ENCODE measurements around the gene CALHM2.

Gene CALHM2

DNA sequence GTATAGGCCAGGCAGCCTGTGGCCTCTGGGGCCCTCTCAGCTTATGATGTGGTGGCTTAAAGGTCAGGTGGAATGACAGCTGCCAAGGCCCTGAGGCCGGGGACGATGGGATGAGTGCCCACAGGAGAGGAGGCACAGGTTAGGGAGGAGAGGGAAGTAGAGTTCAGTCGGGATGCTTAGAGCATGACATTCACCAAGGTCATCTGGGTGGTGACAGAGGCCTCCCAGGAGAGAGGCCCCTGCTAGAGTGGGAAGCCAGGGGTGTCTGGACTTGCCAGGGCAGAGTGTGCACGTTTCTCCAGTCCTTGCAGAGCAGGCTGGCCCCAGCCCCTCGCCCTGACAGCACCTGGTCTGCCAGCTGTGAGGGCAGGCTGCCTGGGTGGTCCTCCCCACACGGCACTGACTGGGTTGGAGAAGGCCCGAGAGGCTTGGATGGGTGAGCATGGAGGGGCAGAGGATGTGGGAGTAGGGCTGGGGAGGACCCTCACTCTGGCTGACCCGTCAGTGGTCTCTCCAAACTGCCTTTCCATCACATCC is 5.1 kb upstream of the CALHM2 start:
- DNase-seq (ENCODE audit: low read depth) = no peak
- TF ChIP-seq, protein P1, sequence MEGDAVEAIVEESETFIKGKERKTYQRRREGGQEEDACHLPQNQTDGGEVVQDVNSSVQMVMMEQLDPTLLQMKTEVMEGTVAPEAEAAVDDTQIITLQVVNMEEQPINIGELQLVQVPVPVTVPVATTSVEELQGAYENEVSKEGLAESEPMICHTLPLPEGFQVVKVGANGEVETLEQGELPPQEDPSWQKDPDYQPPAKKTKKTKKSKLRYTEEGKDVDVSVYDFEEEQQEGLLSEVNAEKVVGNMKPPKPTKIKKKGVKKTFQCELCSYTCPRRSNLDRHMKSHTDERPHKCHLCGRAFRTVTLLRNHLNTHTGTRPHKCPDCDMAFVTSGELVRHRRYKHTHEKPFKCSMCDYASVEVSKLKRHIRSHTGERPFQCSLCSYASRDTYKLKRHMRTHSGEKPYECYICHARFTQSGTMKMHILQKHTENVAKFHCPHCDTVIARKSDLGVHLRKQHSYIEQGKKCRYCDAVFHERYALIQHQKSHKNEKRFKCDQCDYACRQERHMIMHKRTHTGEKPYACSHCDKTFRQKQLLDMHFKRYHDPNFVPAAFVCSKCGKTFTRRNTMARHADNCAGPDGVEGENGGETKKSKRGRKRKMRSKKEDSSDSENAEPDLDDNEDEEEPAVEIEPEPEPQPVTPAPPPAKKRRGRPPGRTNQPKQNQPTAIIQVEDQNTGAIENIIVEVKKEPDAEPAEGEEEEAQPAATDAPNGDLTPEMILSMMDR (conservative IDR thresholded peaks at IDR 0.05; ENCODE audit: low read depth, low read length) = no peak
- no peak overlapping the region for H3K4me3 ChIP-seq (ENCODE audit: low read length)

DNA sequence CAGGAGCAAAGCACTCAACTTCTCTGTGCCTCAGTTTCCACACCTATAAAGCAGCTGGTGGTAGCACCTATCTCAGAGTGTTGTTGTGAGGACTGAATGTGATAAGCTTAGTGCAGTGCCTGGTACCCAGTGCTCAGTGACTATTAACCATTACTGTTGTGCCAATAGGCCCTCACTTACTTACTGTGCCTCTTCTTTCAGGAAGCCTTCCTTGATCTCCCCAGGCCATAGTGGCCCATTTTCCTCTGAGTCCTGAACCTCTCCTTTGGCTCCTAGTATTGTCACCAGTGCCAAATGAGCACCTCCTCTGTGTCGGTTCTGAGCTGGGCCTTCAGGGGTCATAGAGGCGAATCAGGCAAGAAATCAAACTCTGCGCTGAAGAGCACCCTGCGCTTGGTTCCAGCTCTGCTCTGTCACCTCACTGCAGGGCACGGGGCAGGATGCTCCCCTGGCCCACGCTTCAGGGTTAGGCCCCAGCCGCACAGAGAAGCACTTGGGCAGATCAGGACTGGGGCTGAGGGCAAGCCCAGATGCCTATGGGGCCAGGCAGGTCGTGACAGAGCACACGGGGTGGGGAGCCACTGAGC is 4.0 kb upstream of the CALHM2 start:
- H3K4me3 ChIP-seq (ENCODE audit: low read length) = no peak overlapping the region
- no peak for DNase-seq (ENCODE audit: low read depth)
- TF ChIP-seq, protein P1 (conservative IDR thresholded peaks at IDR 0.05; ENCODE audit: low read depth, low read length) = no peak

DNA sequence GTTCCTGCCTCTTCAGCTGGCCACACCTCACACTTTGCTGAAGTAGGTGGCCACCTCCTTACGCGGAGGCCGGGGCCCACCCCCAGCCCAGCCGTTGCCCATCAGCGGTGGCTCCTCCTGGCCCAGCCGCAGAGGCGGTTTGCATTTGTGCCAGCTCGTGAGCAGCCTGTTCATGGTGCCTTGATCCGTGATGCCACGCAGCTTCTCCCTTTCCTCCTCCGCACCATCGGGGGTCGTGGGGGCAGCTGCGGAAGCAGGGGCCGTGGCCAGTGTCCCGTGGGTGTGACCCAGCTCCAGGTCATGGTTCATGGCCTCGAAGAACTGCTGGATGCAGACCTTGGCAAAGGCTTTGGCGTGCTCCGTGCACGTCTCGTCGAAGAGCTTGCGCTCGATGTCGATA is 3.1 kb upstream of the CALHM2 start:
- H3K4me3 ChIP-seq (ENCODE audit: low read length) = no peak overlapping the region
- DNase-seq (ENCODE audit: low read depth) = no peak
- TF ChIP-seq, protein P1 (conservative IDR thresholded peaks at IDR 0.05; ENCODE audit: low read depth, low read length) = no peak

DNA sequence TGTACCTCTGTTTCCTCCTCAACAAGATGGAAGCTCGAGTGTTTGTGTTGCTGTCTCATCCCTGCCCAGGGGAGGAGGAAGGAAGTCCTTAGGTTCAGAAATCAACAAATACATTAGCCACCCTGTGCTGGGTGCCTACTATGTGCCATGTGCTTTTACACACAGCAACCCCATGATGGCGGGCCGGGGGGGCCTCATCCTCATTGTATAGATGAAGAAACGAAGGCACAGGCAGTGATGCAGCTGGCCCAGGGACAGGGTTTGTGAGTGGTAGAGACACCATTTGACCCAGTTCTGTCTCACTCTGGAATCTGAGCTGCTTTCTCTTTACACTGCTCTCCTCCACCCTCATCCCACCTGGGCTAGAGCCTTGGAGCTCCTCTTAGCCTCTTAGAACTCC is 1.9 kb upstream of the CALHM2 start:
- H3K4me3 ChIP-seq (ENCODE audit: low read length) = no peak overlapping the region
- DNase-seq (ENCODE audit: low read depth) = no peak
- TF ChIP-seq, protein P1 (conservative IDR thresholded peaks at IDR 0.05; ENCODE audit: low read depth, low read length) = no peak

DNA sequence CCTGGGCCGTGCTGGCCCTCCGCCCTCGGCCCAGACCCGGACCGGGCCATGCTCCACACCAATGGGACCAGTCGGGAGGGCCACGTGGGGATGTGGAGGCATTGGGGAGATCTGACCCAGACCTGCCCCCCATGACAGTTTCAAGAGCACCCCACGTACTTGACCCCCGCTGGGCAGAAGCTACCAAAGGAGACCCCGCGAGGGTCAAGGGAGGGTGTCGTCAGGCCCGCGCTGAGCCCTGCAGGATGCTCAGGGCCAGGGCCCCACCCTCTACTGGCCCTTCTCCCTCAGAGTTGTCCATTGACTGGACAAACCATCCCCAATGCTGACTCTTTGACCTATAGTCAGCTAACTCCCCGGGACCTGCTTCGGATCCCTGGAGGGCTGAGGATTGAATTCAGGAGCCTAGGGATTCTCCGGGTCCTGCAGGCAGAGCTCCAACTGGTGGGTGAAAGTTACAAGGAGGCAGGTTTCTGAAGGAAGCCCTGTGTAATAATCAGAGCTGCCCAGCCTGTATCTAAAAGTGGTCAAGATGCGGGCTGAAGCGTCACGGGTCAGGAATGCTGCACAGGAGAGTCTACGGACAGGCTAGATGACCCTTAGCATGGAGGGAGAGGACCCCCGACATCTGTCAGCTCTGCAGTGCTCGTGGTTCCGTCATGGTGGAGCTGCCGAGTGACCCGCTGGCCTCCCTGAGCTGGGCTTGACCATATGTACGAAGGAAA is 498 bp upstream of the CALHM2 start:
- H3K4me3 ChIP-seq (ENCODE audit: low read length) = peak overlapping the region; percentile 50
- DNase-seq (ENCODE audit: low read depth) = no peak
- TF ChIP-seq, protein P1 (conservative IDR thresholded peaks at IDR 0.05; ENCODE audit: low read depth, low read length) = no peak

DNA sequence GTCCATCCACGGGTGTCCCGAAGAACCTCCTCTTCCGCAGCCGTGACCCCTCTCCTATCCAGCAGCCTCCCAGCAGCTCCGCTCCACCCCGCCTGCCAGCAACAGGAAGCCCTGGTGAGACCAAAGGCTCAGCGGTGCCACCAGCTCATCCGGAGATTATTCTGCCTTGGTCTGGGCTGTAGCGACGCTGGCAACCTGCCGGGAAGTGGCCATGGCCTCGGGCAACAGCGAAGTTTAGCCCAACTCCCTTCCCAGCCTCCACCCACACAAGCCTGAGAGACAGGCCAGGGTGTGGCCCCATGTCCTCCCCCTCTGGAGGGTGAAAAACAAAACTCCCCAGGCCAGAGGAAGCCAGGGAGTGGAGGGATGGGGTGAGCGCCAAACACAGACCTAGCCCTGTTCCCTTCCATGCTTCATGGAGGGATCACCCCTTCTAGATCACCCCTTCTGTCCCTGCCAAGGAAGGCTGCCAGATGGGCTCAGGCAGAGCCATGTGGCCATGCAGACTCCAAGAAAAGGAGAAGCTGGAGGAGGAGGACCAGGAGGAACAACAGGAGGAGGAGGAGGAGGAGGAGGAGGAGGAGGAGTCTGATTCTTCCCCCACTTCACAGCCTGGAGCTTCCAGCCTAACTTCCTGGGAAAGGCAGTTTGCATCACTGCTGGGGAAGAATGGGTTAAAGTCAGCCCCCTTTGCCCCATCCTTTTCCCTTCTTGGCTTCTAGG is 918 bp downstream of the CALHM2 start:
- no peak overlapping the region for H3K4me3 ChIP-seq (ENCODE audit: low read length)
- no peak for DNase-seq (ENCODE audit: low read depth)
- TF ChIP-seq, protein P1 (conservative IDR thresholded peaks at IDR 0.05; ENCODE audit: low read depth, low read length) = no peak

All from retinal pigment epithelial cell (primary cell).